Heart right ventricle (tissue), 16 donors: Measurements from ENCODE around the gene CNOT2. TPM values are rescaled to one million over a fixed set of nuclear protein-coding genes. Genes with fewer than 3 reads are reported as not detected.

ENCODE experiments used
- ATAC-seq, 8 donors: fragments of 200-7000 bp; cut with Tn5 transposase; one replicate each; pipeline ENCODE4 v1.9.1; 2020; ENCODE audit warnings: mild to moderate bottlenecking in 8 of 8, moderate library complexity in 8 of 8, moderate number of reproducible peaks in 1 of 8
- DNase-seq, 2 donors: peaks; one replicate each; pipeline ENCODE4 v3.0.0-alpha.2; 2020
- H3K27ac ChIP-seq, 10 donors: fragments of 200-600 bp; sonication (generic) in 2 of 10; one replicate each; pipeline versions ENCODE4 v1.5.0 to v1.8.0; 2020 to 2022; ENCODE audit warnings: mild to moderate bottlenecking in 3 of 10
- H3K27me3 ChIP-seq, 7 donors: fragments of 200-600 bp; one replicate each; pipeline ENCODE4 v1.8.0; 2021 to 2022; ENCODE audit warnings: mild to moderate bottlenecking in 2 of 7
- H3K36me3 ChIP-seq, 9 donors: fragments of 200-600 bp; sonication (generic) in 1 of 9; one replicate each; pipeline versions ENCODE4 v1.5.0 to v1.8.0; 2020 to 2022; ENCODE audit warnings: mild to moderate bottlenecking in 2 of 9
- H3K4me1 ChIP-seq, 9 donors: fragments of 200-600 bp; sonication (generic) in 1 of 9; one replicate each; pipeline versions ENCODE4 v1.5.0 to v1.8.0; 2020 to 2022; ENCODE audit warnings: mild to moderate bottlenecking in 4 of 9
- H3K4me3 ChIP-seq, 10 donors: fragments of 200-600 bp; sonication (generic) in 2 of 10; one replicate each; pipeline versions ENCODE4 v1.5.0 to v1.8.0; 2020 to 2022; ENCODE audit warnings: mild to moderate bottlenecking in 7 of 10, moderate library complexity in 2 of 10
- H3K9me3 ChIP-seq, 11 donors: fragments of 200-600 bp in 10 of 11; sonication (generic) in 2 of 11; one replicate each; pipeline versions ENCODE4 v1.5.0 to v1.8.0; 2013 to 2022; ENCODE audit warnings: mild to moderate bottlenecking in 2 of 11, control low read depth in 1 of 11, moderate library complexity in 1 of 11
- CTCF ChIP-seq, 9 donors: fragments of 200-600 bp; sonication (generic) in 2 of 9; IDR thresholded peaks; one replicate each; pipeline versions ENCODE4 v1.5.0 to v1.8.0; 2021 to 2022; ENCODE audit warnings: antibody characterized with exemption in 9 of 9, mild to moderate bottlenecking in 5 of 9, moderate library complexity in 1 of 9
- WGBS, 2 donors: extraction: QIAGEN DNeasy Blood & Tissue Kit; methylation state at CpG; one replicate each; pipeline ENCODE4 v1.1.7; 2013; ENCODE audit warnings: inconsistent platforms in 1 of 2; 5-methylcytosine and 5-hydroxymethylcytosine counted together
- intact Hi-C, 10 donors: fragments of 100-400 bp; cut with DNase I; formaldehyde crosslinking; loops; one replicate each; pipeline versions ENCODE4 v1.11.1 to v1.14.2; 2022
- polyA plus RNA-seq, 2 donors: library from polyadenylated mRNA; stranded (reverse); fragments of 200-250 nt; gene quantifications; one replicate each; pipeline ENCODE4 v1.2.3, GENCODE V29; 2013
- total RNA-seq, 10 donors: library from RNA; stranded (reverse); fragmentation: NEBNext Ultra II Directional in 3 of 10; extraction: Animal tissue kit (Norgen Biotek cat#: 25700) in 3 of 10; gene quantifications; one replicate each; pipeline versions ENCODE4 v1.2.1 to v1.2.4, GENCODE V29; 2021 to 2023
- donor health status: Arrhythmogenic right ventricular cardiomyopathy.
- donor health status: ischemic (EF 13 %, LVEDD 7.1; RV severe dilation, severe dysfunction).
- donor health status: healthy with polysubstance abuse.
- donor health status: DM: no; HTN: yes; CAD: no.
- donor health status: DM: no; HTN: no; CAD: no.
- donor health status: ischemic (EF 25% LVEDD 6.9; RV normal size, moderate dysfunction).
- donor health status: ischemic (EF 25% LVEDD 5.7; RV mildly dilated, moderate dysfunction).
- donor health status: healthy.
- donor health status: DM: yes; HTN: yes; CAD: no.
- donor health status: Ischemic cardiomyopathy.
- donor health status: ischemic (EF 35%, LVEDD 5.7; RV mildly dilated, moderate dysfunction).
- donor health status: nonischemic (EF 11% LVEDD 7.7; RV severe dilation, severe dysfunction).
- donor health status: DM: yes; HTN: yes; CAD: no.
- donor health status: PGD.
- donor health status: ischemic (EF 29% LVEDD 5.4; RV normal size, mild dysfunction).
- donor health status: nonischemic (EF 23%, LVEDD 6.1; RV moderate dilation, normal function).

Gene CNOT2
- total and polyA plus RNA-seq, 12 donors, result 17.6 to 43.0 (median 35.0) TPM

GRCh38 chr12:70398002-70398401, 154.8 kb downstream of the CNOT2 start:
- intact Hi-C loops, result no loop called here
- Histone ChIP-seq H3K27me3 (no peaks in the 10 kb centered on the region), H3K9me3 (no peaks in the 10 kb centered on the region), H3K27ac (no peak overlapping the region), H3K4me1 (no peaks in the 10 kb centered on the region), H3K4me3 (no peak overlapping the region), H3K36me3 (peaks cover 0 to 22% (median 0%) of the 10 kb centered on the region in 9 donors)
- no peak for TF ChIP-seq CTCF (IDR thresholded peaks at IDR 0.05)
- DNase-seq (no peak), ATAC-seq (no peak)

- no peak for ATAC-seq
- Histone ChIP-seq H3K4me1 (no peaks in the 10 kb centered on the region), H3K36me3 (peaks cover 0 to 22% (median 0%) of the 10 kb centered on the region in 9 donors), H3K9me3 (no peaks in the 10 kb centered on the region), H3K27ac (no peak overlapping the region), H3K4me3 (no peak overlapping the region), H3K27me3 (no peaks in the 10 kb centered on the region)
- intact Hi-C loops, result no loop called here
- TF ChIP-seq CTCF (IDR thresholded peaks at IDR 0.05), result no peak
- 85 to 88% methylated on average over 3 of the region's 3 CpGs for WGBS, 2 donors
- DNase-seq, result no peak
Measured at GRCh38 chr12:70398862-70399261, 155.6 kb downstream of the CNOT2 start.

- no peak for ATAC-seq
- 87 to 96% methylated on average over 6 of the region's 6 CpGs for WGBS, 2 donors
Measured at GRCh38 chr12:70399311-70399710, 156.1 kb downstream of the CNOT2 start.

DNA sequence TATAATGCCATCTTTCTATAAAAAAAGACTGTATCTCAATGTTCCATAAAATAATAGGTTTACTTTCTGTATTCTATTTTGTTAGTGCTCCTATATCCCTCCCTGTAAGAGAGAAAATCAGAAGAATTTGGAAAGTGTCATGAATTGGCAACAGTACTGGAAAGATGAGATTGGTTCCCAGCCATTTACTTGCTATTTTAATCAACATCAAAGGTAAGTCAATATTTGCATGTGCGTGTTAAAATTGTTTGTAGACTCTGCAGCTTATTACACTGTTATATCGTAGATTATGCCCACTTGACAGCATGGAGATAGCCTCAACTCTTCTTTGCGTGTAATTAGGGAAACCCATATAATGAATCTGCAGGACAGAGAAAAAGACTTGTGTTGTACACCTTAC, 156.9 kb downstream of the CNOT2 start:
- WGBS, 2 donors, result 96 to 98% methylated on average over 3 of the region's 3 CpGs
- peaks cover 0 to 22% (median 0%) of the 10 kb centered on the region in 9 donors for H3K36me3 ChIP-seq
- intact Hi-C loops, result no loop called here

More at GRCh38 chr12:70399311-70399710, 156.1 kb downstream of the CNOT2 start:
- Histone ChIP-seq H3K4me3 (no peak overlapping the region), H3K36me3 (peaks cover 0 to 22% (median 0%) of the 10 kb centered on the region in 9 donors), H3K9me3 (no peaks in the 10 kb centered on the region), H3K27me3 (no peaks in the 10 kb centered on the region), H3K27ac (no peak overlapping the region), H3K4me1 (no peaks in the 10 kb centered on the region)
- TF ChIP-seq CTCF (IDR thresholded peaks at IDR 0.05), result no peak
- intact Hi-C loops, result no loop called here
- DNase-seq, result no peak

More for the DNA sequence above, 156.9 kb downstream of the CNOT2 start:
- Histone ChIP-seq H3K27ac (no peak overlapping the region), H3K4me3 (no peak overlapping the region), H3K27me3 (no peaks in the 10 kb centered on the region), H3K4me1 (no peaks in the 10 kb centered on the region), H3K9me3 (no peaks in the 10 kb centered on the region)
- DNase-seq (no peak), ATAC-seq (no peak)
- no peak for TF ChIP-seq CTCF (IDR thresholded peaks at IDR 0.05)
